ENCODE data around the gene OR6Q1.

Gene OR6Q1

DNA sequence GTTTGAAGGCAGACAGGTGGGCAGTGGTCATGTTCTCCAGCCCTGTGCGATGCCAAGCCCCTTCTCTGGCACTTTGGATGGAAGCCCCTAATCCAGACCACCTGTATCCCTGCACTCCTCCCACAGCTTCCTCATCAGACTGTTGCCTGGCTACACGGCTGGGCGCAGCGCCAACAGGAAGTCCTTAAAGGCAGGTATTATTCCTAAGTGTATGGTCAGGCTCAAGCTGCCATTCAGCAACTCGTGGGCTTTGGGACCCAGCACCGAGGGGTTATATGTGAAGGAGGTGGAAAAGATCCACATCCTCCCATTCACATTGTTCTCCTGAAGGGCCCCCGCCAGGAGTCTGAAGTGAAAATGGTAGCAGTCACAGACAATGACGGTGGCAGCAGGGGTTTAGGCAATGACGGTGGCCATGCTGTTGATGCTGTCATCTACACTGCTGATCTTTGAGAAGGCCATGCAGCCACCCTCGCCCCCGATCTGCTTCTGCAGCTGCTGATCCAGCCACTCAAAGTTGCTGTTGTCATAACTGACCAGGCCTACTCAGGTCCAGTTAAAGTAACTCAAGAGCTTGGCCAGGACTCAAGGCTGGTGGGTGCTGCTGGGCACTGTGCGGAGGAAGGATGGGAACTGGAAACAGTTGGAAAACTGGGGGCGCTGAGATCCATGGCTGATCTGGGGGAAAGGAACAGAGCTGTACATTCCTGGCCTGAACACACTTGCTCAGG is 27.7 kb downstream of the OR6Q1 start:
- no peak for DNase-seq

DNA sequence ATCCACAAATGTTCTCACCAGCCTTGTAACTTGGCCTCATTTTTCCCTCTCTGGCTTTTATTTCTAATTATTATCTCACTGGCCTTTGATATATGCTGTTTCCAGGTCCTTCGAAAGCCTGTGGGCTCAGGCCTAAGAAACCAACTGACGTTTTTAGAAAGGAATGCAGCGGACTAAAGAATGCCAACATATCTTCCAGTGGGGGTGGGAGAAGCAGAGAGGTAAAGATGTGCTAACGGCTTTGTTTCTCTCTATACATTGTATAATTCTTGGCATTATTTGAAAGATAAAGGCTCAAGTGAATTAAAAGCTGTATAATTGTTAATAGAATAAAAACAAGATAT is 28.2 kb downstream of the OR6Q1 start:
- DNase-seq = no peak

DNA sequence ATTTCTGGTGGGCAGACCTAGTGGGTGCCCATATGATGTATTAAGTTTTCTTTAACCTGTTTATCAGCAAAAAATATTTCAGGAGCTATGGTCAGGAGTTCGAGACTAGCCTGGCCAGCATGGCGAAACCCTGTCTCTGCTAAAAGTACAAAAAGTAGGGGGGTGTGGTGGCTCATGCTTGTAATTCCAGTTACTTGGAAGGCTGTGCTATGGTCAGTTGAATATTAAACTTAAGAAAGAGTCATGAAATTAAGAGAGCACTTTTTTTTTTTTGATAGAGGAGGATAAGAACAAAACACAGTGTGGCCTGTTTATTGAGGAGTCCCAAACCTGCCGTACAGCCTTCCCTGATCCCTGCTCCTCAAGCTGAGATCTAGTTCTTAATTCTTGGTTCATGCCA is 29.8 kb downstream of the OR6Q1 start:
- DNase-seq = no peak

DNA sequence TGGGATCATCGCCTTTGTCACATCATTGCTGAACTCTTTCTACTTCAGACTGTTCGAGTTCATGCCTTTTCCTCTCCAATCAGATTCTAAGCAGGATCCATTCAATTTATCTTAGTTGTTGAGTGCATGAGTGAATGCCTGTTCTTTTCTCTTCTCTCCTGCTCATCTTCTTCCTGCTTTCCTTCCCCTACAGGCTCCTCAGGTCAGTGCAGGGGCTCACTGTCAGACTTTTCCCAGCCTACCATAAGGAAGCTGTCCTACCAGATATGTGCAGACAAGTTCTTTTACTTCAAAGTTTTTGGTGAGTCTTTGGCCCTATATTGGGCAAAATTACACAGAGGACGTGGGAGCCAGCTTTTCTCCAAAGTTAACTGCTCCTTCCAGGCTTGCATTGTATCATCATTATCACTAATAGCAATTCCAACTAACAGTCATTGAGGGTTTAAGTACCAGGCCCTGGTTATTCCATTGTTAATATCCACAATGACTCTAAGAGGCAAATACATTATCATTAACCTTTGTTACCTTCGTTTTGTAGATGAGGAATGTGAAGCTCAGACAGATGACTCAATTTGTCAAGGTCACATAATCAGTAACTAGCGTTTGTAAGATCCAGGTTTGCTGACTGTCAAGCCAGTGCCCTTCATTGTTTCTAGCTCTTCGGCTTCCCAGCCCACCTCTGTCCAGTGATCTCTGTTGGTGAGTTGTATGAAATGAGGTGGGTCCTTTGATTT is 30.4 kb downstream of the OR6Q1 start:
- no peak for DNase-seq

DNA sequence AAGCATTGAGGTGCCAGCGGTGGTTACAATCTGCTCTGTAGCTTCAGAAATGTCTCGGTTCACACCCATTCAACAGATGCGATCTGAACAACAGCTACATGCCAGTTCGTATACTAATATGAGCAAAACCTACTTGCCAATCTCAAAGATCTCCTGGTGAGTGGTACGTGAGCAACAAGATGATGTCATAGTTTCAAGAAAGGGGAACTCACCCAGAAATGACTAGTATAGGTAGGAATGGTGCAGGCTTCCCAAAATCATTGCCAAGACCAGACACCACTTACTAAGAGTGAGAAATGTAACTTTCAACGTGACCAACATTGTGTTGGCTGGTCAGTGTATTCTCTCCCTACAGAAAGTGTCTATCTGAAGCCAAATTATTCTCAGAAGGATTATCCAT is 31.1 kb downstream of the OR6Q1 start:
- no peak for DNase-seq

DNA sequence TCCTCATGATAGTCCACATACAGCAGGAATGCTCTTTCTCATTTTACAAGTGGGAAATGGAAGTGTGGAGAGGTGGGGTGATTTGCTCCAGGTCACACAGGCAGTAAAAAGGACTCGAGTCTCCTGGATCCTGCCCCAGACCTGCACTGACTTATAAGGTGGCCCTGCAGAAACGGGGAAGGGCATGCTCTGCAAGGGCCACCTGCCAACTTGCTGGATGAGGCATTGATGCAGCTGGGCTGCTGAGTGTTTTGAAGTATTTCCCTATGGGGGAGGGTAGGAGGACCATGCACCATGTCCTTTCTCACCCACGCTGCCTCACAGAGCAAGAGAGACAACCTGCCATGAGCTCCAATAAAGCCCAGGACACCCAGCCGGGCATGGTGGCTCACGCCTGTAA is 36.9 kb downstream of the OR6Q1 start:
- DNase-seq = no peak

DNA sequence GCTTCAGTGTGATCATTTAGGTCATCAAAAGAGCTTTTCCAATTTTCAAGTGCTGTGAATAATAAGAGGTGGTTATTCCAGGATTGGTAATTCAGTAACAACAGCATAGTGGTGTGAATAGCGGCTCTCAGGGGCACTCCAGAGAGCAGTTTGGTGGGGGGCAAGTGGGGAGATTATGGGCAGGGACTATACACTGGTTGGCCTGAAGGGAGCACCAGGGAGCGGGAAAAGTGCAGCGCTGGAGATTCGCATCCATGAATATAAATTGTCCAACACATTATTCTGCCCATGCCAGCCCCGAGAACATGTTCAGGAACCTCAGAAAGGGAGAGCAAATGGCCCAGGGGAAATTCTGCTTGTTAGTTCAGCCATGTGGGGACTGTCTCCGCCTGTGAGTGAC is 37.9 kb downstream of the OR6Q1 start:
- DNase-seq = no peak

DNA sequence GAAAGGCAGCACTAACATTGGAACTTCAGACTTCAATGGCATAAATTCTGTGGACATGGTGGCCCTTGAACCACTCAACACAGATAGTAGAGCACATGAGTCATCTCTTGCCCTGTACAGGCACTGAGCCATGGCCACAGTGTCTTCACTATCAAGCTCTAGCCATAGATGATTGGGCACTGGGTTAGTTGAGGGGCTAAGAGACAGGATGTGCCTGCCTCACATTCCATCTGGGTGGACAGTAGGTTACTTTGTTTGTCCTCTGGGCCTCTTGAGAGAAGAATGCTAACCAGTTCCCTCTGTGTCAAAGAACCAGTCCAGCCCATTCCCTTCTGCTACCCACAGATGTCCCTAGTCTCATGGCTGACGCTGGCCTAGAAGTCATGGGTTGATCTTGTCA is 39.8 kb downstream of the OR6Q1 start:
- no peak for DNase-seq

DNA sequence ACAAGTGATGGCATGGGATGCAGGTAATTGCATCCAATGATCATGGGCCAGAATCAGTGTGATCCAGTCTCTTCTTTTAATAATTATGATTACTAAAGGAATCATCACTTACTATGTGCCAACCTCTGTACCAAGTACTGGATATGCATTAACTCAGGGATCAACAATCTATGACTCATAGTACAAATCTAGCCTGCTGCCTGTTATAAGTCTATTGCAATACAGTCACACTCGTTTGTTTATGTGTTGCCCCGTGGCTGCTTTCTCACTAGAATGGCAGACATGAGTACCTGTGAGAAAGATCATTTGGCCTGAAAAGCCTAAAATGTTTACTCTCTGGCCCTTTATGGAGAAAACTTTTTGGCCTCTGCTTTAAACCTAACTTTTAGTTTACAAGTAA is 45.0 kb downstream of the OR6Q1 start:
- no peak for DNase-seq

Data from stimulated activated CD4-positive, alpha-beta T cell treated with anti-CD3 and anti-CD28 coated beads, Interleukin-15, amount 100 ng/mL, for 24 hours (primary cell).